Measurements from ENCODE around the gene UTF1. TPM values are rescaled to one million over a fixed set of nuclear protein-coding genes. Genes with fewer than 3 reads are reported as not detected.

The UTF1 gene
- not detected for total RNA-seq

- DNase-seq, result no peak
These were observed at the start of gene UTF1 for GRCh38 chr10:133230044-133230361. Gene UTF1 (plus strand): TSS chr10:133230217. CDS start chr10:133230289, 72 bp downstream.

GRCh38 chr10:133180965-133181639 is 48.9 kb upstream of the UTF1 start:
- DNase-seq, result no peak

- DNase-seq, result no peak
These were observed 47.8 kb upstream of the UTF1 start for GRCh38 chr10:133182190-133182589.

- DNase-seq, result no peak
These were observed 47.0 kb upstream of the UTF1 start for GRCh38 chr10:133182791-133183645.

- no peak for DNase-seq
These were observed 46.2 kb upstream of the UTF1 start for GRCh38 chr10:133183646-133184378.

GRCh38 chr10:133184591-133185244 is 45.3 kb upstream of the UTF1 start:
- DNase-seq, result no peak

- no peak for DNase-seq
These were observed 44.6 kb upstream of the UTF1 start for GRCh38 chr10:133185421-133185820.

- DNase-seq, result no peak
These were observed 44.1 kb upstream of the UTF1 start for GRCh38 chr10:133185916-133186315.

- no peak for DNase-seq
These were observed 43.5 kb upstream of the UTF1 start for GRCh38 chr10:133186416-133187090.

GRCh38 chr10:133187091-133187905 is 42.7 kb upstream of the UTF1 start:
- DNase-seq, result no peak

GRCh38 chr10:133187906-133188681 is 41.9 kb upstream of the UTF1 start:
- DNase-seq, result no peak

GRCh38 chr10:133189256-133189655 is 40.8 kb upstream of the UTF1 start:
- DNase-seq, result no peak

GRCh38 chr10:133189726-133190125 is 40.3 kb upstream of the UTF1 start:
- no peak for DNase-seq

GRCh38 chr10:133190225-133190624 is 39.8 kb upstream of the UTF1 start:
- no peak for DNase-seq

- no peak for DNase-seq
These were observed 38.4 kb upstream of the UTF1 start for GRCh38 chr10:133191651-133192050.

GRCh38 chr10:133194151-133194550 is 35.9 kb upstream of the UTF1 start:
- no peak for DNase-seq

- no peak for DNase-seq
These were observed 34.9 kb upstream of the UTF1 start for GRCh38 chr10:133195096-133195495.

- DNase-seq, result no peak
These were observed 34.4 kb upstream of the UTF1 start for GRCh38 chr10:133195611-133196010.

- no peak for DNase-seq
These were observed 33.6 kb upstream of the UTF1 start for GRCh38 chr10:133196221-133196915.

All from effector CD4-positive, alpha-beta T cell (primary cell).